Stimulated activated CD4-positive, alpha-beta T cell treated with anti-CD3 and anti-CD28 coated beads, Interleukin-1b, Interleukin-23, amount 100 ng/mL, for 48 hours (primary cell): ENCODE data around the gene RTF2.

Experiments used
- DNase-seq: peaks from one replicate; pipeline ENCODE4 v3.0.0-alpha.2; 2020

RTF2 gene, protein sequence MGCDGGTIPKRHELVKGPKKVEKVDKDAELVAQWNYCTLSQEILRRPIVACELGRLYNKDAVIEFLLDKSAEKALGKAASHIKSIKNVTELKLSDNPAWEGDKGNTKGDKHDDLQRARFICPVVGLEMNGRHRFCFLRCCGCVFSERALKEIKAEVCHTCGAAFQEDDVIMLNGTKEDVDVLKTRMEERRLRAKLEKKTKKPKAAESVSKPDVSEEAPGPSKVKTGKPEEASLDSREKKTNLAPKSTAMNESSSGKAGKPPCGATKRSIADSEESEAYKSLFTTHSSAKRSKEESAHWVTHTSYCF

GRCh38 chr20:56468316-56469076 is at the start of gene RTF2:
Gene RTF2 (plus strand): TSS chr20:56468627. CDS start chr20:56468698, 71 bp downstream.
- peak; percentile 96 for DNase-seq

- no peak for DNase-seq
Measured at GRCh38 chr20:56420028-56420427, 48.4 kb upstream of the RTF2 start.

- no peak for DNase-seq
Measured at GRCh38 chr20:56420940-56421688, 47.3 kb upstream of the RTF2 start.

DNA sequence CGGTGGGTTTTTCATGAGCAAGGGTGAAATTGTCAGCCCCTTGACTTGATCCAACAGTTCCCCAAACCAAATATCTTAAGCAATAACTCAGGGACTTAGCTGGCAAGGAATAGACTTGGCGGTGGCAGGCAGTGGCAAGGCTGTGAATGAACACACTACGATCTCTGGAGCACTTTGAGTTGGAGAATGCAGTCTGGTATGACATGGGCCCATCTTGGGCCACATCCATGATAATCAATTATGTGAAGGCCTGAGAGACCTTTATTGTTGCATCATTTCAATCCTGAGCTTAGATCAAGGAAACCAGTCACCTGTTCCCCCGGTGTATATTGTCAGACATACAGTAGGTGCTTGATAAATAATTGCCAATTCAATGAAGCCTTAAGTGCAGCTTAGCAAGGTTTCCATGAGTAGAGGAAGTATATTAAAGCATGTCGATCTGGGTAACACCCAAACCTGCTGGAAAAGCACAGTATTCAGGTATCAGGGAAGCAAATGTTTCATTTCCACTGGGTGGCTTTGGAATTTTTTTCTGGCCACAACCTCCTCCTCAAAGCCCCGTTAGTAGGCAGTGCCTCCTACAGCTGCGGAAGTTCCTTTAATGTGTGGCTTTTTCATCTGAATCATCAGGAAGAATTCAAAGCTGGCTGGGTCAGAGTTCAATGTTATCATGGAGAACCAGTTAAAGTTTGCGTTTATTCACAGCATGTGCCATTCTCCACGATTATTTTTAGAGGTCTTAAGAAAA is 46.2 kb upstream of the RTF2 start:
- no peak for DNase-seq

- DNase-seq = no peak
Measured at GRCh38 chr20:56422824-56423189, 45.6 kb upstream of the RTF2 start.

DNA sequence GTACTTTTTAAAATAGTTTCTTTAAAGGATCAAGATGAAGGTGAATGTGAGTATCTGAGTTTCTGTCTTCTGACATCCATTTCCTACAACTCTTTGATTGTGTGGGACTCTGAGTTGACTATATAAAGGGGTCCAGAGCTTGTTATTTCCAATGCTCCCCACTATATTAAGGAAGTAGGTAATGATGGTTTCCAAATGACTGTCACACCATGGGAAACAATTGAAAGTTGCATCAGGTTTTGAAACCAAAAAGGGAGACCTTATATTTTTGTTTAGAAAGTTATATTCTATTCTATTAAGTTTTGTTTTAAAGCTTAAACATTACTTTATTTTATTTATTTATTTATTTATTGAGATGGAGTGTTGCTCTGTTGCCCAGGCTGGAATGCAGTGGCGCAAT is 45.2 kb upstream of the RTF2 start:
- no peak for DNase-seq

- no peak for DNase-seq
Measured at GRCh38 chr20:56423886-56424285, 44.5 kb upstream of the RTF2 start.

GRCh38 chr20:56424931-56425330 is 43.5 kb upstream of the RTF2 start:
- no peak for DNase-seq

- no peak for DNase-seq
Measured at GRCh38 chr20:56426026-56426425, 42.4 kb upstream of the RTF2 start.

DNA sequence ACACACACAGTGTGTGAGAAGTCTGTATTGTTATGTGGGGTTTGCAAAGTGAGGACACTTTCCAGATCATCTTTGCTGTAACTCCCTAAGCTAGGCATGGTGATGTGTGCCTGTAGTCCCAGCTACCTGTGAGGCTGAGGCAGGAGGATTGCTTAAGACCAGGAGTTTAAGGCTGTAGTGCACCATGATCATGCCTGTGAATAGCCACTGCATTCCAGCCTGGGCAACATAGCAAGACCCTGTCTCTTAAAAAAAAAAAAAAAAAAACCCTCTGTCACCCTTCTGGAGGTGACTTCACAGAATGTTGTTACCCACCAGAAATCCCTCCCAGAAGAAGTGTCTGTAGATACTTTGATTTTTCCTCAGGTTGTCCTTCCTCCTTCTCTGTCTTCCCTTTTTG is 41.5 kb upstream of the RTF2 start:
- DNase-seq = no peak

GRCh38 chr20:56427797-56428196 is 40.6 kb upstream of the RTF2 start:
- DNase-seq = no peak

DNA sequence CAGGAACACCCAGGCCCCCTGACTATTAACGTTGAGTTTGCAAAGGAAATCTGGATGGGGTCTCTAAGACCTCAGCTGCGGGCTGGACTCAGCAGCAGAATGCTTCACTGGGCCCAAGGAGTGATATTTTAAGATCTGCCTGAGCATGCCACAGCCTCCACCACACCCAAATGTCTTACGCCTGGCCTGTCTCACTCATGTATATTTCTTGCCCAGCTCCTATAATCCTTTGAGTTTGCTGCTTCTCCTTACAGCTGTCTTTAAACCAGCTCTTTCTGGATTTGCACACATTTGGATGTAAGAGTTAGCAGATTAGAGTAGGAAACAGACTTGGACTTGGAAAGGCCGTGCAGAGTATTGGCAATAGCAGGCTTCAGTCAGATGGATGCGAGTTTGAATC is 40.0 kb upstream of the RTF2 start:
- no peak for DNase-seq

DNA sequence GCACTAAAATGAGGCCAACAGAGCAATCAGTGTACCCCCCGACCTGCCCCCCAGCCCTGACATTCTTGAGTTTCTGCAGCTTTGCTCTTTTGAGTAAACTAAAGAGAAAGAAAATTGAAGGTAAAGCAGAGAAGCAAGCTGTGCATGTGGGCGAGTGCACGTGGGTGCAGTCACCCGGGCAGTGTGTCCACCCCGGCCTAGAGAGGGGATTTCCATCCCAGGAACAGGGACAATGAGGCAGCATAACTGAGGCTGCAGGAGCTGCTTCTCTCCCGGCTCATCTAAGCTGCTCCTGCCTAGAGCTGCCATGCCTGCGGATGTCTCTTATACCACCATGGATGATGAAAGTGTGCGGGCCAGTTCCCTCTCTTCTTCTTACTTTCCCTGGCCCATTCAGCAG is 39.5 kb upstream of the RTF2 start:
- DNase-seq = no peak

GRCh38 chr20:56429502-56429901 is 38.9 kb upstream of the RTF2 start:
- peak; percentile 44 for DNase-seq

DNA sequence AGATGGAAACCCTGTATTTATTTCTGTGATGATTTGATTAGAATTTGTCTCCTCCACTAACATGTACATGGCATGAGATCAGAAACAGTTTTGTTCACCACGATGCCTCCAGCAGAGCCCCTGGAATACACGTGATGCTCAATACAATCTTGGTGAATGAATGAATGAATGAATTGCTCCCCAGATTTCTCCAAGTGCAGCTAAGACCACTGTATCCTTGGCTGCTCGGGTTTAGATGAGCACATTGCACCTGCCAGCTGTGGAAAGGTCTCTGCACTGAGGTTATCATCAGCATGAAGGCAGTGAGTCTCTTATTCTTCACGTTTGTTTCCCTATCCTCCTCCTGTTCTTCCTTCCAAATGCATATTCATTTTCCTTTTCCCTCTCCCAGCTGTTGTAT is 38.5 kb upstream of the RTF2 start:
- DNase-seq = no peak

- DNase-seq = no peak
Measured at GRCh38 chr20:56430461-56430860, 38.0 kb upstream of the RTF2 start.

DNA sequence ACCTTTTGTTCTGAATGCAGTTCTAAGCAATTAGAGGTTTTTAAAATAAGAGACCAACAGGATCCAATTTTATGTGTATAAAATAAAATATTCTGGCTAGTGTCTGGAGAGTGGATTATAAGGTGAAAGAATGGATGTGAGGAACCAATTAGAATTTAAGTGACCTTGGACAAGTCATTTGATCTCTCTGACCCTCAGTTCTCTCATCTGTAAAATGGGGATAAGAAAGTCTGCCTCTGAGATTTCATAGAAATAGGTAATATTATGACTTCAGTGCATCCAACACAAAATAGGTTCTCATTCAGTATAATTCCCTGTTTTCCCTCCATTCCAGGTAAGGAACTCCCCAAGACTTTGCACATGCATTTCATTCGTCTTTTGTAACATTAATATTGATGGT is 37.5 kb upstream of the RTF2 start:
- no peak for DNase-seq

GRCh38 chr20:56431471-56431870 is 37.0 kb upstream of the RTF2 start:
- no peak for DNase-seq

GRCh38 chr20:56433221-56433879 is 35.1 kb upstream of the RTF2 start:
- DNase-seq = no peak

DNA sequence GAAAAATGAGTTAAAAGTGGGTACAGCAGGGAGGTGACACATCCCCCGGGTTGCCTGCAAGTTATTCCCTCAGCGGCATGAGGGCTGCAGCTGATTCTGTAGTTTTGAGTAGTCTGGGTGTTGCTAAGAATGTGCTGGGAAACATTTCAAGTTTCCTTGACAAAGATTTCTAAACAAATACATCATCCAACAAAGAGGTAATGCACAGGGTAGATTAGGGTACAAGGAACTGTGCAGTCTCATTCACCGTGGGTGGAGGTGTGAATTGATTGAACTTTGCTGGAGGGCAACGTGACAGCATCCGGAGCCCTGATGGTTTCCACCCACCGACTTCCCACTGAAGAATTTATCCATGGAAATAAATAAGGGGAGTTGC is 34.6 kb upstream of the RTF2 start:
- no peak for DNase-seq

DNA sequence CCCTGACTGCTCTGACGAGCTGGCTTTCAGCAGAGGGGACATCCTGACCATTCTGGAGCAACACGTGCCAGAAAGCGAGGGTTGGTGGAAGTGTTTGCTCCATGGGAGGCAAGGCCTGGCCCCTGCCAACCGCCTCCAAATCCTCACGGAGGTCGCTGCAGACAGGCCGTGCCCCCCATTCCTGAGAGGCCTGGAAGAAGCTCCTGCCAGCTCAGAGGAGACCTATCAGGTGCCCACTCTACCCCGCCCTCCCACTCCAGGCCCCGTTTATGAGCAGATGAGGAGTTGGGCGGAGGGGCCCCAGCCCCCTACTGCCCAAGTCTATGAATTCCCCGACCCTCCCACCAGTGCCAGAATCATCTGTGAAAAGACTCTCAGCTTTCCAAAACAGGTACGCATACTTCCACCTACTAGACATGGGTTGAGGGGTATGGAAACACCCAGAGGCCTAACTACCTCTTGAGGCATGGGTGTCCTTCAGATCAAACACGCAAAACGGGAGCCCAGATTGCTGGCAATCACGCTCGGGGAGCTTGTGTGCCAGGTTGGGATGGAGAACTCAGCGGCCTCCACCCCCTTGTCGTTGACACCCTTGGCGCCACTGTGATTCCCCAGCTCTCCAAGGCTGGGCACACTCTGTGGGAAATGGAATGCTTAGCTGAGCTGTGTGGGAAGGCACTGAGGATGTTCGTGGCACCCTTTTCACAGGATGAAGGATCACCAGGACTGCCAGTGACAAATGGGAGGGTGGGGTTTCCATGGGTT is 31.0 kb upstream of the RTF2 start:
- no peak for DNase-seq

DNA sequence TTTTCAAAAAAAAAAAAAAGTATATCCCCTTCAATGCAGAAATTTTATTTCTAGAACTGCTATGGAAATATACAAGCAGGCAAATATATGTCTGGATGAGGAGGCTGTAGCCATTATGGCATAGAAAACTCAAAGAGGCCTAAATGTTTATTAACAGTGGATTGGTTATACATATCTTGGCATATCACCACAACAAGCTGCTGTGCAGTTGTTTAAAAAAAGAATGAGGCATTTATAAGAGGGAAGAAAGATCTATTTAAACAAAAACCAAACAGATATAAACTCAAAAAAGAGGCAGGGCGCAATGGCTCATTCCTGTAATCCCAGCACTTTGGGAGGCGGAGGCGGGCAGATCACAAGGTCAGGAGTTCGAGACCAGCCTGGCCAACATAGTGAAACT is 30.1 kb upstream of the RTF2 start:
- no peak for DNase-seq
